Measurements from ENCODE around the gene TNFRSF12A. TPM values are rescaled to one million over a fixed set of nuclear protein-coding genes. Genes with fewer than 3 reads are reported as not detected.

TNFRSF12A gene
- total RNA-seq, 1 experiment from 2014 or later, result 62.5 TPM

DNA sequence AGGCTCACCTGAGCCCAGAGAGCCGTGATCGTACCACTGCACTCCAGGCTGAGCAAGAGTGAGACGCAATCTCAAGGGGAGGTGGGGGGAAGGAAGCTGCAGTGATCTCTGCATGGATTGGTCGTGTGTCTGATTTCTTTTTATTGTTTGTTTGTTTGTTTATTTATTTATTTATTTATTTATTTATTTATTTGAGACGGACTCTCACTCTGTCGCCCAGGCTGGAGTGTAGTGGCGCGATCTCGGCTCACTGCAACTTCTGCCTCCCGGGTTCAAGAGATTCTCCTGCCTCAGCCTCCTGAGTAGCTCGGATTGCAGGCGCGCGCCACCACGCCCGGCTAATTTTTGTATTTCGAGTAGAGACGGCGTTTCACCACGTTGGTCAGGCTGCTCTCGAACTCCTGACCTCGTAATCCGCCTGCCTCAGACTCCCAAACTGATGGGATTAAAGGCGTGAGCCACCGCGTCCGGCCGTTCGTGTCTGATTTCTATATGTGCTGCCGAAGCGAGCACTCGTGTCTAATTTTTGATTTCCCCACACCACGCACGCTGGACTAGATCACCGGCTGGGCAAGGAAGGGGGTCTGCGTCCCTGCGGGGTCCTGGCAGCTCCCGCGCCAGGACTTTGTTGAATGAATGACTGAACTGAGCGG is 448 bp upstream of the TNFRSF12A start:
- H3K27me3 ChIP-seq (replicated peaks; ENCODE audit: control insufficient read depth, insufficient read depth, low read length), result no peaks in the 10 kb centered on the region
- intact Hi-C loops (cut with micrococcal nuclease; ENCODE audit: unreplicated experiment), result loop anchor here (1.0 kb wide), 1 partner anchor 9 kb away; no protein-coding TSS in a partner anchor
- Mint-ChIP-seq H3K36me3 (ENCODE audit: insufficient read depth, unreplicated experiment) (peaks cover 48% of the 10 kb centered on the region), H3K27ac (ENCODE audit: unreplicated experiment) (peak overlapping the region; percentile 89), H3K4me1 (ENCODE audit: low read depth, unreplicated experiment) (peaks cover 17% of the 10 kb centered on the region), H3K9me3 (ENCODE audit: unreplicated experiment) (no peaks in the 10 kb centered on the region), H3K27me3 (ENCODE audit: insufficient read depth, unreplicated experiment) (no peaks in the 10 kb centered on the region), H3K4me3 (ENCODE audit: unreplicated experiment) (peak overlapping the region; percentile 72)
- TF ChIP-seq CTCF (IDR thresholded peaks at IDR 0.05; ENCODE audit: insufficient read depth in 1 of 2, low read depth in 1 of 2, low read length in 1 of 2, severe bottlenecking in 1 of 2, unreplicated experiment in 1 of 2), result no peak
- H3K9me3 ChIP-seq, result no peaks in the 10 kb centered on the region
- POLR2A ChIA-PET, result interaction anchor here (0.7 to 5.8 kb wide), 7 partner anchors 10 to 116 kb away, joined by 3 to 83 read pairs (median 4); partner anchors contain the start of gene ZNF213
- 0 out of 2 replicates have a peak, but pooled peaks cover 2% of the 10 kb centered on the region for H3K36me3 ChIP-seq (ENCODE audit: control insufficient read depth, insufficient read depth, low read length)
- DNase-seq, result no peak
- no TSS peak for BruUV-seq (replicated peaks)
- peaks cover 43% of the 10 kb centered on the region for H3K4me1 ChIP-seq
- H3K4me3 ChIP-seq (ENCODE audit: low read depth, low read length), result peak overlapping the region; percentile 52
- CTCF ChIA-PET, result interaction anchor here (0.6 to 6.9 kb wide), 9 partner anchors 9 to 161 kb away, joined by 3 to 113 read pairs (median 7); no protein-coding TSS in a partner anchor

DNA sequence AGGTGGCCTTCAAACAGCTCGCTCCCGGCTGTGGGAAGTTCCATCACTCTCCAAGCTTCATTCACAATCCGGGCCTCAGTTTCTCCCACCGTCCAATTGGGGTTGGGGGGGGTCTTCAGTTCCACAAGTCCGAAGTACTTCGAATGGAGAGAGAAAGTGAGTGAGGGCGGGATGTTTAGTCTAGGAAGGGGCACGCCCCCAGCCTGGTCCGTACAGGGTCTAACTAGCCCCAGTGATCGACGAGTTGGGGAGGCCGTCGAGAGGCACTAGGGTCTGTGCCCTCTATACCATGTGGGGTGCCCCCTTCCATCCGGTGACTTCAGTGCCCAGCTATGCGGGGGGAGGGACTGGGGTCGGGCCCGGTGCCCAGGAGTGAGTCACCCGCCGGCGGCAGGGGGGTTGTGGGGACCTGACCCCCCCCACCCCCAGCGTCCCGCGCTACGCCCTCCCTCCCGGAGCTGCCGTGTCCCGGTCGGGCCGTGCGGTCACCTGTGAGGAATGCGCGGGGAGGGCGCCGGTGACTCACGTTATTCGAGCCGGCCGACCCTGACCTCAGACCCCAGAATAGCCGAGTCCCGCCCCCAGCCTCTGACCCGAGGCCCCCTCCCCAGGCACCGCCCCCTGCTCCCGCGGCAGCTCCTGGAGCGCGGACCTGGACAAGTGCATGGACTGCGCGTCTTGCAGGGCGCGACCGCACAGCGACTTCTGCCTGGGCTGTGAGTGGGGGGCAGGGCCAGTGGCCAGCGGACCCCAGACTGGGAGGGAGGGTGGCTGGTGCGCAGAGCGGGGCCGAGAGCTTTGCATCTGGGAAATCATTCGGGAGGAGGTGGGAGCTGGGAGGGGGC is 658 bp downstream of the TNFRSF12A start:
- no TSS peak for BruUV-seq (replicated peaks)
- H3K27me3 Mint-ChIP-seq (ENCODE audit: insufficient read depth, unreplicated experiment), result no peaks in the 10 kb centered on the region
- Histone ChIP-seq H3K4me1 (peaks cover 41% of the 10 kb centered on the region), H3K27me3 (replicated peaks; ENCODE audit: control insufficient read depth, insufficient read depth, low read length) (no peaks in the 10 kb centered on the region), H3K36me3 (ENCODE audit: control insufficient read depth, insufficient read depth, low read length) (peaks cover 2% of the 10 kb centered on the region; the same call in 1 of the 2 replicates), H3K4me3 (ENCODE audit: low read depth, low read length) (peak overlapping the region; percentile 52), H3K9me3 (no peaks in the 10 kb centered on the region)
- TF ChIP-seq CTCF (IDR thresholded peaks at IDR 0.05; ENCODE audit: insufficient read depth in 1 of 2, low read depth in 1 of 2, low read length in 1 of 2, severe bottlenecking in 1 of 2, unreplicated experiment in 1 of 2), result no peak
- CTCF ChIA-PET, result interaction anchor here (0.5 to 6.9 kb wide), 11 partner anchors 7 to 138 kb away, joined by 3 to 113 read pairs (median 4); partner anchors contain the start of gene BICDL2
- H3K4me1 Mint-ChIP-seq (ENCODE audit: low read depth, unreplicated experiment), result peaks cover 17% of the 10 kb centered on the region
- POLR2A ChIA-PET, result interaction anchor here (0.6 to 5.8 kb wide), 7 partner anchors 11 to 115 kb away, joined by 3 to 83 read pairs (median 6); partner anchors contain the start of gene ZNF213
- H3K36me3 Mint-ChIP-seq (ENCODE audit: insufficient read depth, unreplicated experiment), result peaks cover 59% of the 10 kb centered on the region
- peak overlapping the region; percentile 72 for H3K4me3 Mint-ChIP-seq (ENCODE audit: unreplicated experiment)
- intact Hi-C loops (cut with micrococcal nuclease; ENCODE audit: unreplicated experiment), result loop anchor here (1.0 kb wide), 2 partner anchors 11 to 17 kb away; no protein-coding TSS in a partner anchor
- H3K27ac Mint-ChIP-seq (ENCODE audit: unreplicated experiment), result peak overlapping the region; percentile 89
- peak; percentile 83 to 89 for DNase-seq
- no peaks in the 10 kb centered on the region for H3K9me3 Mint-ChIP-seq (ENCODE audit: unreplicated experiment)

Measured in Caco-2 (cell line).